ENCODE measurements around the gene ANOS1.
"Not testable (repeated sequence)": the region's sequence is repeated elsewhere in the genome, so short reads cannot be mapped to it uniquely, and the experiment has no call there.

Gene ANOS1

DNA sequence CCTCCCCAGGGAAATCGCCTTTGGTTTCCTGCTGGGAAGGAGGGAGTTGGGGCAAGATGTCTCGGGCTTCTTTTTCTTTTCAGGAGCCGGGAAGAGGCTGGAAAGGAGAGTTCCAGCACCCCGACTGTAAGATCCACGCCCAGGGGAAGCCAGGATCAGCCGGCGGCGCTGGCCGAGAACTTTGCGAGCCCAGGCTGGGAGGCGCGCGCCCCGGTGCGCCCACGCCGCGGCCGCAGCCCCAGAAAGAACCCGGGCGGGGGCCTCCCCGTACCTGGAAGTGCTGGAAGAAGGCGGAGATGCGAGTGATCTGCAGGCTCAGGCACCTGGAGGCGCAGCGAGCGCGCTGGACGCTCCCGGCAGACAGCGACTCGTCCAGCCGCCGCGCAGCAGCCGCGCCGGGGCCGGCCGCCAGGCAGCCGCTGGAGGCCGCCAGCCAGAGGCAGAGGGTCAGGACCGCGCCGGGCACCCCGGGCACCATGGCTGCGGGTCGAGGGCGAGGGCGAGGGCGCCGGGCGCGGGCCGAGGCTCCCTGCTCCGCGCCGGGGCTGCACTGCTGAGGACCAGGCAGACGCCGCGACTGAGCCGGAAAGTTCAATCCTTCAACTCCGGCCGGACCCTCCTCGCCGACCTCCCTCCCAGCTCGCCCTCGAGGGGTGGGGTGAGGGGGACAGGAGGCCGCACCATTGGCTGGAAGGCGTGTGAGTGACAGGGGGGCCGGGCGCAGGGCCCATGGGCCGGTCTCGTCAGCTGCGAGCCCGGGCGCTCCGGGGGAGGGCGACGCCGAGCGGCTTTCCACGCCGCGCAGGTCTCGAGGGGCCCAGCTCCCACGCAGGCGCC is at the start of gene ANOS1:
Gene ANOS1 (minus strand): TSS at position 579 of the 837 bp plus-strand sequence. CDS start 101 bp downstream, at position 478.
- DNase-seq (ENCODE audit: low read depth in 1 of 2, low spot score in 1 of 2), result no peak

GRCh38 chrX:8773117-8773516 is 41.2 kb upstream of the ANOS1 start:
- no peak for DNase-seq (ENCODE audit: low read depth in 1 of 2, low spot score in 1 of 2)

DNA sequence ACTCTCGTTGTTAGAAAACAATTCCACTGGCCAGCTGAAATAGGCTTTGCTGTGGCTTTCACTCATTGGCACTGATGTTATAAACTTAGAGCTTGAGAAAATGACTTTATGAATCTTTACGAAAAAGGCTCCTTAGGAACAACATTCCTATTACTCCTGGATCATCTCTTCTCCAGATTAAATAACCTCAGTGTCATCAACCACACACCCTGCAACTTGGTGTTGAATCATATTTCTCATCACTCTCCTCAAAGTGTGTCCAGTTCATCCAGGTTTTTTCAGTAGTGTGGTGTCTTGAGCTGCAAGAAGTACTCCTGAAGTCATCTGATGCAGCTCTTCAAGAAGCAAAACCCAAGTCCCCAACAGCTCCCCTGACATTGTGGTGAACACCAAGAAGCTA is 28.1 kb upstream of the ANOS1 start:
- no peak for DNase-seq (ENCODE audit: low read depth in 1 of 2, low spot score in 1 of 2)

DNA sequence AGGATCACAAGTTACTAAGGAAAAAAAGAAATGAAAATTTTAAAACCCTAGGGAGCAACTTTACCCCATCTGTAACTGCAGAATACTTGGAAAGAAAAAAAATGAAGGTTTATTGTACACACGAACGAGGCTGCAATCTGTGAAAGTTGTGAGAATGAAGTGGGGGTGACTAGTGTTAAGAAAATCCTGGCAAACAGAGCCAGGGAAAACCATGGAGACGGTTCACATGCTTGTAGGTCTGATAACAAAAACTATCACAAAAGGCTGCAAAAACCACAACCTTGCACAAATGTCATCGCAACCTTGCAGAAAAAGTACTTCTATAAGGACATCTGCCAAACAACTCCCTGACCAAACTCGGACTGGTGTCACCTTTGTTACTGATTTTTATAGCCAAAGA is 26.8 kb upstream of the ANOS1 start:
- not testable (repeated sequence) for DNase-seq (ENCODE audit: low read depth in 1 of 2, low spot score in 1 of 2)

DNA sequence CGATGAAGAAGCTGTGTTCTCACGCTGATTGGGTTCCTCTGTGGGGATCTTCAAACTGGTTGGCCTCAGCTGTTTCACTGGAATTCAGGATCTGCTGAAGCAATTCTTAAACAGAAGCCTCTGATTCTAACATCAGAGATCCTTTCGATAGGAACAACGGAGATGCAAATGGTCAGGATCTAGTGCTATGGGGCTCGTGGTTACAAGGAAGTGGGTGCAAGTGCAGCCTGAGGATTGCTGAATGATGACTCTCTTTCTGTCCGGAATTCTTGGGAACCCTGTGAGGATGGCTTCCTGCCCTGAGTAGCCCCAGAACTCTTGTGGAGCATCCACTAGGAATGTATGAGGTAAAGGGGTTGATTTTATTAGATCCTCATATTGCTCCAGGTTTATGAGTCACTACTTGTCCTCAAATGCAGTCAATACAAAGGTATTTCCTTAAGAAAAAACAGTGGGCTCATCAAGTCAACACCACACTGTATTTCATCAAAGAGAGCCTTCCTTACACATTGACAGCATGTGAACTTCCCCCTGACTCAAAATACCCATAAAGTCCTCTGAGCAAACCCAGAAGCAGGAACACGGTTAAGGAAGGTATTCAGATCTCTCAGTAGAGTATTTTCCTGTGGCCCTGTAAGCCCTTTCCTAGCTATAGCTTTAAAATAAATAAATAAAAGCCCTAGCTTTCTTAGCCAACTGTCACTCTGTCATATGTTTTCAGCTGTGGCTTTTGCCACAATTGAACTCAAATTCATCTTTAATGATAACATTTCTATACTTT is 25.9 kb upstream of the ANOS1 start:
- not testable (repeated sequence) for DNase-seq (ENCODE audit: low read depth in 1 of 2, low spot score in 1 of 2)

- DNase-seq (ENCODE audit: low read depth in 1 of 2, low spot score in 1 of 2), result no peak
Observed at GRCh38 chrX:8755813-8756212, 23.9 kb upstream of the ANOS1 start.

GRCh38 chrX:8755116-8755515 is 23.2 kb upstream of the ANOS1 start:
- DNase-seq (ENCODE audit: low read depth in 1 of 2, low spot score in 1 of 2), result no peak

- DNase-seq (ENCODE audit: low read depth in 1 of 2, low spot score in 1 of 2), result no peak
Observed at GRCh38 chrX:8749697-8750096, 17.8 kb upstream of the ANOS1 start.

DNA sequence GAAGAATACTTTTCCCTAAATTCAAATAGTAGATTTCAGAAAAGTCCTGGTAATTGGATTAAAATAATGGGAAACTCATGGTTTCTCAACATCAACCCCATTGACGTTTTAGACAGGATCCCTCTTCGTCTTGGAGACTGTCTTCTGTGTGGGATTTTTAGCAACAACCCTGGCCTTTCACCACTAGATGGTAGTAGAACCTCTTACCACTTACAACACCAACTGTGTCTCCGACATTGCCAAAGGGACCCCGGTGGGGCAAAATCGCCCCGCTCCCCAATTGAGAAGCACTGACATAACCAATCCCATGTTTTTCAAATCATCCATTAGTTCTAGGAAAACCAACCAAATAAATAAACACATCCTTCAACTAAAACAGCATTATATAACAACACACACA is 16.9 kb upstream of the ANOS1 start:
- no peak for DNase-seq (ENCODE audit: low read depth in 1 of 2, low spot score in 1 of 2)

DNA sequence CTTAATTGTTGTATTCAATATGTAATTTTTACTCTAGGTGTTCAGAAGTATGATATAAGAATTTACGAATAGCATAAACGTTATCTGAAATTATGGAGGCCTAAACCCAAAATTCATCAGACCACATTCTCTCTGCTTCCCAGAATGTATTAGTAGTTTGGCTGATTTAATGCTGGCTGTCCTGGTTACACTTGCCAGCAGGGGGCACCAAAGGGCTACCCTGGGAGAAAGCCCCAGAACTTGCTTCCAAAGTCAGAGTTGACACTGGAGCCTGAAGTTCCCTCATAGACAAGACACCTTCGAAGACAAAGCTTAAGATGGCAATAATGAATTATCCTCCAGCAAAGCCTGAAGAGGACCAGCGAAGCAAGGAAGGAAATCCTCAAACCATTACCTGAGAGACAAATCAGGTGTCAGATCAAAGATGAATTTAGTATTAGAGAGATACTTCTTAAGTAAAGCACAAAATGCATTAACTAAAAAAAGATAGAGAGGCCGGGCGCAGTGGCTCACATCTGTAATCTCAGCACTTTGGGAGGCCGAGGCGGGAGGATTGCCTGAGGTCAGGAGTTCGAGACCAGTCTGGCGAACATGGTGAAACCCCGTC is 11.3 kb upstream of the ANOS1 start:
- DNase-seq (ENCODE audit: low read depth in 1 of 2, low spot score in 1 of 2), result peak; percentile 2 to 46

- no peak for DNase-seq (ENCODE audit: low read depth in 1 of 2, low spot score in 1 of 2)
Observed at GRCh38 chrX:8741981-8742380, 10.0 kb upstream of the ANOS1 start.

- no peak for DNase-seq (ENCODE audit: low read depth in 1 of 2, low spot score in 1 of 2)
Observed at GRCh38 chrX:8738588-8739189, 6.8 kb upstream of the ANOS1 start.

DNA sequence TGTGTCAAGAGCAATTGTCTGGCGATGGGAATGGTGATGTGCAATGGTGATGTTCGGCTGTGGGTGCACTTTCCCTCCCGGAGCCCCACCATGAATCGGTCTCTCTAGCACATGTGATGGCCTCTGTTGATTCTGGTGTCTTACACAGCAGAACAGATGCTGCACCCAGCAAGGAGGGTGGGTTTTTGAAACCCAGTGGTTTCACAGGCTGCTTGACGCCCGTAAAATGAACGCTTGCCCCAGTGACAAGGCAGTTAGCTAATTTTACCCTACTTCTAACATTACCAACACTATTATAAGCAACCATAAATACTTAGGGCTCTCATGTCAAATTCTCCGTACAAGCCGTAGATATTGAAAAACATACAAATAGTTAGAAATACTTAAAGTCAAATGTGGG is 5.9 kb upstream of the ANOS1 start:
- DNase-seq (ENCODE audit: low read depth in 1 of 2, low spot score in 1 of 2), result no peak

DNA sequence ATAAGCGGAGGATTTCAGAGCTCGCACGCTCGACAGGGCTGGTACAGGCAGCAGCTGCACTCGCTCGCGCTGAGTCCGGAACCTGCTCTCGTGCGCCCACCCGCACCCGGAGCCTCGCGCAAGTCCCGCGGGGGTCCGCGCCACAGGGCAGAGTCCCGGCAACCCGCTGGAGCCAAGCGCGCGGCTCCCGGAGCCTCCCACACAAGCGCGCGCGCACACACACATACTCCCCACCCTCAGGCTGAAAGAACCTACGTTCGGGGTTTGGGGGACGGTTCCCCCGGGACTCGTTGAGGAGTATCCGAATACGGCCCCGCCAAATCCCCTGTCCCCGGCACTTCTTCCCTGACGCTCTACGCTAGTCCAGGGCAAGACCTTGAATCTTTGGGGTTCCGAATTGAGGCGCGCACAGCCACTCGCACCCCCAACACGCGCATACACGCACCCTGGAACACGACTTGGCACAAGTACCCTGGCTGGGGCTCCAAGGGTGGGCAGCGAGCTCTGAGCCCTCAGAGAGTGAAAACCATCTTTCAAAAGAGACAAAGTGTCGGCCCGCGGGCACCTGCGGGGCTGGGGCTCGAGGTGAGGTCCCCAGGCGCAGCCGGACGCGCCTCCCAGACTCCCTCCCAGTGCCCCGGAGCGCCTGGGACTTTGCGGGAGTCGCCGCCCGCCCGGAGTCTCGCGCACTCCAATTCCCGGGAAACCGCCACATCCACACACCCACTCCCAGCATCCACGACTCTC is 952 bp downstream of the ANOS1 start:
- DNase-seq (ENCODE audit: low read depth in 1 of 2, low spot score in 1 of 2), result no peak

GRCh38 chrX:8729811-8730210 is 2.1 kb downstream of the ANOS1 start:
- DNase-seq (ENCODE audit: low read depth in 1 of 2, low spot score in 1 of 2), result no peak

GRCh38 chrX:8728932-8729535 is 2.9 kb downstream of the ANOS1 start:
- no peak for DNase-seq (ENCODE audit: low read depth in 1 of 2, low spot score in 1 of 2)

DNA sequence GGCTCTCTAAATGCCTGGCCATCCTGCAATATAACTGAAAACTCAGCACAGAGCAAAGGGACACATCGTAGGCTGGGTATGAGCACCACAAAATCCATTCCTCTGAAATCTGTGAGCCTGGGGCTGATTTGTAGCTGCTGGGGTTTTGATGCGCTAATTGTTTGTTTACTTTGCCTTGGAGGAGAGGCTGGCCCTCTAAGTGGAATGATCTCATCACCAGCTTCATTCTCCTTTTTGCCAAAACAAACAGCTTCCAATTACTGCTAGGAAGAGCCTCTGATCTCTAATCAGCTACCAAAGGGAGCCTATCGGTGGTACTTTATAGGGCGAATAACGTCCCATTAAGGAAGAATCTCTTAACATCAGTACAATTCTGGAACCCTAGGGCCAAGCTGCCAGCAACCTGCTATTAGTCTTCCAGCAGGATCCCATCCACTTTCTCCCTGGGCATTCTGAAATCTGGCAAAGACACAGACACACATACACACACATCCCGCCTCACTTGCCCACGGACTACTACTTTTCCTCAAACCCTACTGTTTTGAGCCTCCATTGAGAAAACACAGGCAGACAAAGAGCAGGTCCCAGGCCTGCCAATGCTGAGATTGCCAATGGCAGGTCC is 5.8 kb downstream of the ANOS1 start:
- DNase-seq (ENCODE audit: low read depth in 1 of 2, low spot score in 1 of 2), result no peak

- DNase-seq (ENCODE audit: low read depth in 1 of 2, low spot score in 1 of 2), result no peak
Observed at GRCh38 chrX:8724300-8724699, 7.6 kb downstream of the ANOS1 start.

DNA sequence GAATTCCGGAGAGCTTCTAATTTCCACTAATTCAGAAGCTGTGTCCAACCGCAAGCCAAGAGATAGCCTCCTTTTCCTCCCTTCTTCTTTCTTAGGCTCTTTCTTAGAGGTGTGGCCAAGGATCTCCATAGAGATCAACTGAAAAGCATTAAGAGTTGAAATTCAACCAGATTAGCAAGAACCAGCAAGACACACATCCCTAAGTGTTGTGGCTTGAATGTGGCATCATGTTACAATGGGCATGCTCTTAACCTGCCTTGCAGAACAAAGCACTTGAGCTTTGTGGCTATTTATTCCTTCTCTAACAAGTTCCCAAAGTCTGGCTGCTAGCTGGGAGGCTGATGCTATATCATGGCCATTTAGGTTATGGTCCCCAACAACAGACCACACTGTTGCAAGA is 10.4 kb downstream of the ANOS1 start:
- no peak for DNase-seq (ENCODE audit: low read depth in 1 of 2, low spot score in 1 of 2)

DNA sequence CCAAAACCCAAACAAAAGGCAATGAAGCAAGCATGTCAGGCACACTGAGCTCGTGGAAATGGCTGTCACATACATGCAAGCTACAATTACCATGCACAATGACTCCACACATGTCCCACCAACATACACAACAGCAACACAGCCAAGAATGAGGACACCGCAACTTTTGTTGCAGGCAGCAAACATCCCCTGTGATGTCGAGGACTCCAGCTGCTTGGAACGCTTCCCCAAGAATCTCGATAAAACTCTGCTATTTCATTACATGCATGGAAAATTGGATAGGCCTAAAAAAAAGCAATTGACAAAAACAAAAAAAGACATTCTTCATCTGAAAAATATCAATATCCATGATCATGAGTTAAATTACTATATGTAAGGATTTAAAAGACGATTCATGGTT is 11.8 kb downstream of the ANOS1 start:
- no peak for DNase-seq (ENCODE audit: low read depth in 1 of 2, low spot score in 1 of 2)
